GM23338 (cell line): ENCODE data around the gene KCNG3. TPM values are rescaled to one million over a fixed set of nuclear protein-coding genes. Genes with fewer than 3 reads are reported as not detected.

ENCODE experiments used
- ATAC-seq: fragments of 200-7000 bp; cut with Tn5 transposase; 3 replicates; pipeline ENCODE4 v1.9.1; 2020
- DNase-seq: peaks from one replicate; pipeline ENCODE4 v3.0.0-alpha.2; 2015; ENCODE audit warnings: low spot score
- H2AFZ ChIP-seq: fragments of 200-600 bp; sonication (generic); 2 replicates; pipeline ENCODE4 v1.8.0; 2016; ENCODE audit warnings: antibody characterized with exemption, mild to moderate bottlenecking, moderate library complexity
- H3F3A ChIP-seq: fragments of 200-600 bp; sonication (generic); replicated peaks from 2 replicates; pipeline ENCODE4 v1.8.0; 2017; ENCODE audit warnings: antibody characterized with exemption, mixed run types, low read depth
- H3K27ac ChIP-seq: fragments of 200-600 bp; sonication (generic); 2 replicates; pipeline ENCODE4 v1.6.1; 2016; ENCODE audit warnings: low read depth
- H3K27me3 ChIP-seq: fragments of 200-600 bp; sonication (generic); 2 replicates; pipeline ENCODE4 v1.8.0; 2016; ENCODE audit warnings: mild to moderate bottlenecking, mixed run types, moderate library complexity; ENCODE audit not compliant: insufficient read depth
- H3K36me3 ChIP-seq: fragments of 200-600 bp; sonication (generic); 2 replicates; pipeline ENCODE4 v1.8.0; 2016; ENCODE audit warnings: mild to moderate bottlenecking; ENCODE audit not compliant: insufficient read depth
- H3K4me1 ChIP-seq: fragments of 200-600 bp; sonication (generic); 2 replicates; pipeline ENCODE4 v1.8.0; 2016; ENCODE audit warnings: mild to moderate bottlenecking, moderate library complexity; ENCODE audit not compliant: insufficient read depth
- H3K4me2 ChIP-seq: fragments of 200-600 bp; sonication (generic); 2 replicates; pipeline ENCODE4 v1.7.1; 2017; ENCODE audit warnings: mixed run types
- H3K4me3 ChIP-seq: fragments of 200-600 bp; sonication (generic); 2 replicates; pipeline ENCODE4 v1.6.1; 2016; ENCODE audit warnings: mixed run types
- H3K79me2 ChIP-seq: fragments of 200-600 bp; sonication (generic); replicated peaks from 2 replicates; pipeline ENCODE4 v1.8.0; 2017; ENCODE audit warnings: mild to moderate bottlenecking; ENCODE audit not compliant: insufficient read depth
- H3K9me2 ChIP-seq: fragments of 200-600 bp; sonication (generic); 2 replicates; pipeline ENCODE4 v1.8.0; 2017; ENCODE audit not compliant: insufficient read depth
- H4K20me1 ChIP-seq: fragments of 200-600 bp; sonication (generic); replicated peaks from 2 replicates; pipeline ENCODE4 v1.8.0; 2017; ENCODE audit warnings: mild to moderate bottlenecking; ENCODE audit not compliant: insufficient read depth
- H3K27ac Mint-ChIP-seq: 2 replicates; pipeline ENCODE4 v1.8.0; 2020; ENCODE audit warnings: inconsistent platforms, mild to moderate bottlenecking, moderate library complexity, mixed read lengths
- H3K27me3 Mint-ChIP-seq: 3 replicates; pipeline ENCODE4 v1.8.0; 2022; ENCODE audit warnings: low read depth, mild to moderate bottlenecking, moderate library complexity, mixed read lengths, inconsistent platforms; ENCODE audit not compliant: insufficient read depth, poor library complexity
- H3K36me3 Mint-ChIP-seq: 3 replicates; pipeline ENCODE4 v1.8.0; 2021; ENCODE audit warnings: low read depth, mild to moderate bottlenecking, inconsistent platforms, moderate library complexity, mixed read lengths
- H3K4me1 Mint-ChIP-seq: 3 replicates; pipeline ENCODE4 v1.8.0; 2020; ENCODE audit warnings: mild to moderate bottlenecking, inconsistent platforms, mixed read lengths
- H3K4me3 Mint-ChIP-seq: 3 replicates; pipeline ENCODE4 v1.8.0; 2021; ENCODE audit warnings: moderate library complexity, mild to moderate bottlenecking, inconsistent platforms, mixed read lengths
- H3K9me3 Mint-ChIP-seq: 3 replicates; pipeline ENCODE4 v1.8.0; 2020; ENCODE audit warnings: moderate library complexity, mild to moderate bottlenecking, inconsistent platforms, mixed read lengths
- CREB1 ChIP-seq: fragments of 250-450 bp; sonication (Bioruptor Pico); IDR thresholded peaks from 2 replicates; pipeline ENCODE4 v1.5.0; 2020; ENCODE audit warnings: low read depth, mild to moderate bottlenecking, moderate library complexity
- EZH2 ChIP-seq: fragments of 200-600 bp; sonication (generic); IDR thresholded peaks from one replicate; pipeline ENCODE4 v1.8.0; 2017; ENCODE audit warnings: antibody characterized with exemption, mild to moderate bottlenecking, low read depth; ENCODE audit not compliant: unreplicated experiment
- EZH2phosphoT487 ChIP-seq: fragments of 200-600 bp; sonication (generic); IDR thresholded peaks from one replicate; pipeline ENCODE4 v1.8.1; 2018; ENCODE audit warnings: antibody characterized with exemption; ENCODE audit not compliant: unreplicated experiment
- JUNB ChIP-seq: IDR thresholded peaks from one replicate; pipeline ENCODE4 v1.6.1; 2016; ENCODE audit warnings: antibody characterized with exemption; ENCODE audit not compliant: unreplicated experiment
- NANOG ChIP-seq: IDR thresholded peaks from 2 replicates; pipeline ENCODE4 v1.6.1; 2016; ENCODE audit warnings: antibody characterized with exemption, borderline replicate concordance
- POLR2AphosphoS5 ChIP-seq: IDR thresholded peaks from 2 replicates; pipeline ENCODE4 v1.6.1; 2016; ENCODE audit warnings: antibody characterized with exemption, low read depth
- STAT1 ChIP-seq: IDR thresholded peaks from one replicate; pipeline ENCODE4 v1.6.1; 2016; ENCODE audit warnings: antibody characterized with exemption; ENCODE audit not compliant: unreplicated experiment
- ZNF114 ChIP-seq: fragments of 250-450 bp; sonication (Bioruptor Pico); IDR thresholded peaks from 2 replicates; pipeline ENCODE4 v1.5.0; 2020; ENCODE audit warnings: mild to moderate bottlenecking, moderate library complexity
- ZNF331 ChIP-seq: fragments of 250-450 bp; sonication (Bioruptor Pico); IDR thresholded peaks from 2 replicates; pipeline ENCODE4 v1.5.0; 2020; ENCODE audit warnings: low read depth, mild to moderate bottlenecking, moderate library complexity
- polyA plus RNA-seq: library from polyadenylated mRNA; unstranded; fragments of >200 nt; fragmentation: Nextera tagmentation; extraction: Ambion mirVana; gene quantifications from 2 replicates; pipeline ENCODE4 v1.2.1, GENCODE V29; 2016
- total RNA-seq: library from RNA; depleted of rRNA; stranded (reverse); fragments of >200 nt; shearing (Covaris generic); gene quantifications from 2 replicates; pipeline ENCODE4 v1.2.3, GENCODE V29; 2014
- TF ChIP-seq, protein P1 (sequence below): fragments of 250-450 bp; sonication (Bioruptor Pico); IDR thresholded peaks from 2 replicates; pipeline ENCODE4 v1.5.0; 2020; ENCODE audit warnings: mild to moderate bottlenecking, moderate library complexity
- TF ChIP-seq, protein P2 (sequence below): IDR thresholded peaks from one replicate; pipeline ENCODE4 v1.6.1; 2018; ENCODE audit warnings: antibody characterized with exemption; ENCODE audit not compliant: unreplicated experiment
- TF ChIP-seq, protein P3 (sequence below), 2 experiments: fragments of 200-600 bp in 1 of 2; sonication (generic) in 1 of 2; conservative IDR thresholded peaks; 2 replicates each; pipeline versions ENCODE4 v1.5.1 to v1.6.1; 2016 to 2017; ENCODE audit warnings: antibody characterized with exemption in 2 of 2, low read depth in 2 of 2, mild to moderate bottlenecking in 2 of 2, moderate library complexity in 1 of 2
- TF ChIP-seq, protein P4 (sequence below): IDR thresholded peaks from 2 replicates; pipeline ENCODE4 v1.6.1; 2016; ENCODE audit warnings: antibody characterized with exemption

Gene KCNG3
- total and polyA plus RNA-seq, 2 experiments from 2014 or later, result 2.5 to 36.2 TPM

DNA sequence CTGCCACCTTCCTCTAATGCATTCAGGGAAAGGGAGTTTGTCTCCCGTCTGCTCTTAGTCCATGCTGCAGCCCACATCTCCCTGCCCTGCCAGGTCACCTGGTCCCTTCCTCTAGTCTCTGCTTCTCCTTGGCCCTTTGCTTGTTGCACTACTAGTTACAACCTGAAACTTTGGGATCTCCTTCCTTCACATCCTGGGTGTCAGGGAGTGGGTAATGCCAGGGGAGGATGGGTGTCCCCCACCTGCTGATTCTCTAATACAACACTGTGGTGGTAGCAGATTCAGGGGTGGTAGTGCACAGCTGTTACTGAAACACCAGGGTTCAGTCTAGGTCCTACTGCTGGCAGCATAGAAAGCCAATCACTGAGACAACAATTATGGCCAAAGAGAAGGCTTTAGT is 101.6 kb downstream of the KCNG3 start:
- peaks cover 4% of the 10 kb centered on the region for H3K27me3 Mint-ChIP-seq
- Histone ChIP-seq H3K4me2 (no peak overlapping the region), H3K27me3 (no peaks in the 10 kb centered on the region), H3K27ac (no peak overlapping the region), H3K9me2 (no peaks in the 10 kb centered on the region), H3F3A (0 out of 2 replicates have a peak, but pooled peaks cover 7% of the 10 kb centered on the region), H3K4me3 (no peak overlapping the region), H3K36me3 (no peaks in the 10 kb centered on the region), H3K4me1 (peaks cover 7% of the 10 kb centered on the region), H3K79me2 (no peaks in the 10 kb centered on the region), H2AFZ (no peak overlapping the region), H4K20me1 (no peaks in the 10 kb centered on the region)
- TF ChIP-seq EZH2 (no peak), CREB1 (CRISPR knock-in tag) (no peak), POLR2AphosphoS5 (no peak), ZNF331 (CRISPR knock-in tag) (no peak), NANOG (no peak), STAT1 (no peak), ZNF114 (CRISPR knock-in tag) (no peak), EZH2phosphoT487 (no peak), JUNB (no peak)
- TF ChIP-seq, protein P1, sequence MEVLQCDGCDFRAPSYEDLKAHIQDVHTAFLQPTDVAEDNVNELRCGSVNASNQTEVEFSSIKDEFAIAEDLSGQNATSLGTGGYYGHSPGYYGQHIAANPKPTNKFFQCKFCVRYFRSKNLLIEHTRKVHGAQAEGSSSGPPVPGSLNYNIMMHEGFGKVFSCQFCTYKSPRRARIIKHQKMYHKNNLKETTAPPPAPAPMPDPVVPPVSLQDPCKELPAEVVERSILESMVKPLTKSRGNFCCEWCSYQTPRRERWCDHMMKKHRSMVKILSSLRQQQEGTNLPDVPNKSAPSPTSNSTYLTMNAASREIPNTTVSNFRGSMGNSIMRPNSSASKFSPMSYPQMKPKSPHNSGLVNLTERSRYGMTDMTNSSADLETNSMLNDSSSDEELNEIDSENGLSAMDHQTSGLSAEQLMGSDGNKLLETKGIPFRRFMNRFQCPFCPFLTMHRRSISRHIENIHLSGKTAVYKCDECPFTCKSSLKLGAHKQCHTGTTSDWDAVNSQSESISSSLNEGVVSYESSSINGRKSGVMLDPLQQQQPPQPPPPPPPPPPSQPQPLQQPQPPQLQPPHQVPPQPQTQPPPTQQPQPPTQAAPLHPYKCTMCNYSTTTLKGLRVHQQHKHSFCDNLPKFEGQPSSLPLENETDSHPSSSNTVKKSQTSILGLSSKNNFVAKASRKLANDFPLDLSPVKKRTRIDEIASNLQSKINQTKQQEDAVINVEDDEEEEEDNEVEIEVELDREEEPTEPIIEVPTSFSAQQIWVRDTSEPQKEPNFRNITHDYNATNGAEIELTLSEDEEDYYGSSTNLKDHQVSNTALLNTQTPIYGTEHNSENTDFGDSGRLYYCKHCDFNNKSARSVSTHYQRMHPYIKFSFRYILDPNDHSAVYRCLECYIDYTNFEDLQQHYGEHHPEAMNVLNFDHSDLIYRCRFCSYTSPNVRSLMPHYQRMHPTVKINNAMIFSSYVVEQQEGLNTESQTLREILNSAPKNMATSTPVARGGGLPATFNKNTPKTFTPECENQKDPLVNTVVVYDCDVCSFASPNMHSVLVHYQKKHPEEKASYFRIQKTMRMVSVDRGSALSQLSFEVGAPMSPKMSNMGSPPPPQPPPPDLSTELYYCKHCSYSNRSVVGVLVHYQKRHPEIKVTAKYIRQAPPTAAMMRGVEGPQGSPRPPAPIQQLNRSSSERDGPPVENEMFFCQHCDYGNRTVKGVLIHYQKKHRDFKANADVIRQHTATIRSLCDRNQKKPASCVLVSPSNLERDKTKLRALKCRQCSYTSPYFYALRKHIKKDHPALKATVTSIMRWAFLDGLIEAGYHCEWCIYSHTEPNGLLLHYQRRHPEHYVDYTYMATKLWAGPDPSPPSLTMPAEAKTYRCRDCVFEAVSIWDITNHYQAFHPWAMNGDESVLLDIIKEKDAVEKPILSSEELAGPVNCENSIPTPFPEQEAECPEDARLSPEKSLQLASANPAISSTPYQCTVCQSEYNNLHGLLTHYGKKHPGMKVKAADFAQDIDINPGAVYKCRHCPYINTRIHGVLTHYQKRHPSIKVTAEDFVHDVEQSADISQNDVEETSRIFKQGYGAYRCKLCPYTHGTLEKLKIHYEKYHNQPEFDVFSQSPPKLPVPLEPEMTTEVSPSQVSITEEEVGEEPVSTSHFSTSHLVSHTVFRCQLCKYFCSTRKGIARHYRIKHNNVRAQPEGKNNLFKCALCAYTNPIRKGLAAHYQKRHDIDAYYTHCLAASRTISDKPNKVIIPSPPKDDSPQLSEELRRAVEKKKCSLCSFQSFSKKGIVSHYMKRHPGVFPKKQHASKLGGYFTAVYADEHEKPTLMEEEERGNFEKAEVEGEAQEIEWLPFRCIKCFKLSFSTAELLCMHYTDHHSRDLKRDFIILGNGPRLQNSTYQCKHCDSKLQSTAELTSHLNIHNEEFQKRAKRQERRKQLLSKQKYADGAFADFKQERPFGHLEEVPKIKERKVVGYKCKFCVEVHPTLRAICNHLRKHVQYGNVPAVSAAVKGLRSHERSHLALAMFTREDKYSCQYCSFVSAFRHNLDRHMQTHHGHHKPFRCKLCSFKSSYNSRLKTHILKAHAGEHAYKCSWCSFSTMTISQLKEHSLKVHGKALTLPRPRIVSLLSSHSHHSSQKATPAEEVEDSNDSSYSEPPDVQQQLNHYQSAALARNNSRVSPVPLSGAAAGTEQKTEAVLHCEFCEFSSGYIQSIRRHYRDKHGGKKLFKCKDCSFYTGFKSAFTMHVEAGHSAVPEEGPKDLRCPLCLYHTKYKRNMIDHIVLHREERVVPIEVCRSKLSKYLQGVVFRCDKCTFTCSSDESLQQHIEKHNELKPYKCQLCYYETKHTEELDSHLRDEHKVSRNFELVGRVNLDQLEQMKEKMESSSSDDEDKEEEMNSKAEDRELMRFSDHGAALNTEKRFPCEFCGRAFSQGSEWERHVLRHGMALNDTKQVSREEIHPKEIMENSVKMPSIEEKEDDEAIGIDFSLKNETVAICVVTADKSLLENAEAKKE (CRISPR knock-in tag), result no peak
- TF ChIP-seq, protein P2, sequence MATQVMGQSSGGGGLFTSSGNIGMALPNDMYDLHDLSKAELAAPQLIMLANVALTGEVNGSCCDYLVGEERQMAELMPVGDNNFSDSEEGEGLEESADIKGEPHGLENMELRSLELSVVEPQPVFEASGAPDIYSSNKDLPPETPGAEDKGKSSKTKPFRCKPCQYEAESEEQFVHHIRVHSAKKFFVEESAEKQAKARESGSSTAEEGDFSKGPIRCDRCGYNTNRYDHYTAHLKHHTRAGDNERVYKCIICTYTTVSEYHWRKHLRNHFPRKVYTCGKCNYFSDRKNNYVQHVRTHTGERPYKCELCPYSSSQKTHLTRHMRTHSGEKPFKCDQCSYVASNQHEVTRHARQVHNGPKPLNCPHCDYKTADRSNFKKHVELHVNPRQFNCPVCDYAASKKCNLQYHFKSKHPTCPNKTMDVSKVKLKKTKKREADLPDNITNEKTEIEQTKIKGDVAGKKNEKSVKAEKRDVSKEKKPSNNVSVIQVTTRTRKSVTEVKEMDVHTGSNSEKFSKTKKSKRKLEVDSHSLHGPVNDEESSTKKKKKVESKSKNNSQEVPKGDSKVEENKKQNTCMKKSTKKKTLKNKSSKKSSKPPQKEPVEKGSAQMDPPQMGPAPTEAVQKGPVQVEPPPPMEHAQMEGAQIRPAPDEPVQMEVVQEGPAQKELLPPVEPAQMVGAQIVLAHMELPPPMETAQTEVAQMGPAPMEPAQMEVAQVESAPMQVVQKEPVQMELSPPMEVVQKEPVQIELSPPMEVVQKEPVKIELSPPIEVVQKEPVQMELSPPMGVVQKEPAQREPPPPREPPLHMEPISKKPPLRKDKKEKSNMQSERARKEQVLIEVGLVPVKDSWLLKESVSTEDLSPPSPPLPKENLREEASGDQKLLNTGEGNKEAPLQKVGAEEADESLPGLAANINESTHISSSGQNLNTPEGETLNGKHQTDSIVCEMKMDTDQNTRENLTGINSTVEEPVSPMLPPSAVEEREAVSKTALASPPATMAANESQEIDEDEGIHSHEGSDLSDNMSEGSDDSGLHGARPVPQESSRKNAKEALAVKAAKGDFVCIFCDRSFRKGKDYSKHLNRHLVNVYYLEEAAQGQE, result no peak
- TF ChIP-seq, protein P3, sequence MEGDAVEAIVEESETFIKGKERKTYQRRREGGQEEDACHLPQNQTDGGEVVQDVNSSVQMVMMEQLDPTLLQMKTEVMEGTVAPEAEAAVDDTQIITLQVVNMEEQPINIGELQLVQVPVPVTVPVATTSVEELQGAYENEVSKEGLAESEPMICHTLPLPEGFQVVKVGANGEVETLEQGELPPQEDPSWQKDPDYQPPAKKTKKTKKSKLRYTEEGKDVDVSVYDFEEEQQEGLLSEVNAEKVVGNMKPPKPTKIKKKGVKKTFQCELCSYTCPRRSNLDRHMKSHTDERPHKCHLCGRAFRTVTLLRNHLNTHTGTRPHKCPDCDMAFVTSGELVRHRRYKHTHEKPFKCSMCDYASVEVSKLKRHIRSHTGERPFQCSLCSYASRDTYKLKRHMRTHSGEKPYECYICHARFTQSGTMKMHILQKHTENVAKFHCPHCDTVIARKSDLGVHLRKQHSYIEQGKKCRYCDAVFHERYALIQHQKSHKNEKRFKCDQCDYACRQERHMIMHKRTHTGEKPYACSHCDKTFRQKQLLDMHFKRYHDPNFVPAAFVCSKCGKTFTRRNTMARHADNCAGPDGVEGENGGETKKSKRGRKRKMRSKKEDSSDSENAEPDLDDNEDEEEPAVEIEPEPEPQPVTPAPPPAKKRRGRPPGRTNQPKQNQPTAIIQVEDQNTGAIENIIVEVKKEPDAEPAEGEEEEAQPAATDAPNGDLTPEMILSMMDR (conservative IDR thresholded peaks at IDR 0.05; ENCODE audit: low read depth in 2 of 2), result no peak
- TF ChIP-seq, protein P4, sequence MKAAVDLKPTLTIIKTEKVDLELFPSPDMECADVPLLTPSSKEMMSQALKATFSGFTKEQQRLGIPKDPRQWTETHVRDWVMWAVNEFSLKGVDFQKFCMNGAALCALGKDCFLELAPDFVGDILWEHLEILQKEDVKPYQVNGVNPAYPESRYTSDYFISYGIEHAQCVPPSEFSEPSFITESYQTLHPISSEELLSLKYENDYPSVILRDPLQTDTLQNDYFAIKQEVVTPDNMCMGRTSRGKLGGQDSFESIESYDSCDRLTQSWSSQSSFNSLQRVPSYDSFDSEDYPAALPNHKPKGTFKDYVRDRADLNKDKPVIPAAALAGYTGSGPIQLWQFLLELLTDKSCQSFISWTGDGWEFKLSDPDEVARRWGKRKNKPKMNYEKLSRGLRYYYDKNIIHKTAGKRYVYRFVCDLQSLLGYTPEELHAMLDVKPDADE, result no peak
- H3K9me3 Mint-ChIP-seq, result no peaks in the 10 kb centered on the region; the same call in 2 of the 3 replicates
- H3K36me3 Mint-ChIP-seq, result peaks cover 9% of the 10 kb centered on the region; the same call in 2 of the 3 replicates
- H3K27ac Mint-ChIP-seq, result no peak overlapping the region
- DNase-seq, result no peak
- H3K4me1 Mint-ChIP-seq, result peaks cover 15% of the 10 kb centered on the region
- no peak overlapping the region for H3K4me3 Mint-ChIP-seq
- ATAC-seq, result no peak
